ENCODE measurements around the gene PLIN5. TPM values are rescaled to one million over a fixed set of nuclear protein-coding genes. Genes with fewer than 3 reads are reported as not detected.

PLIN5 gene
- total RNA-seq, 2 donors from 2014 or later: 72.9 to 132 TPM

DNA sequence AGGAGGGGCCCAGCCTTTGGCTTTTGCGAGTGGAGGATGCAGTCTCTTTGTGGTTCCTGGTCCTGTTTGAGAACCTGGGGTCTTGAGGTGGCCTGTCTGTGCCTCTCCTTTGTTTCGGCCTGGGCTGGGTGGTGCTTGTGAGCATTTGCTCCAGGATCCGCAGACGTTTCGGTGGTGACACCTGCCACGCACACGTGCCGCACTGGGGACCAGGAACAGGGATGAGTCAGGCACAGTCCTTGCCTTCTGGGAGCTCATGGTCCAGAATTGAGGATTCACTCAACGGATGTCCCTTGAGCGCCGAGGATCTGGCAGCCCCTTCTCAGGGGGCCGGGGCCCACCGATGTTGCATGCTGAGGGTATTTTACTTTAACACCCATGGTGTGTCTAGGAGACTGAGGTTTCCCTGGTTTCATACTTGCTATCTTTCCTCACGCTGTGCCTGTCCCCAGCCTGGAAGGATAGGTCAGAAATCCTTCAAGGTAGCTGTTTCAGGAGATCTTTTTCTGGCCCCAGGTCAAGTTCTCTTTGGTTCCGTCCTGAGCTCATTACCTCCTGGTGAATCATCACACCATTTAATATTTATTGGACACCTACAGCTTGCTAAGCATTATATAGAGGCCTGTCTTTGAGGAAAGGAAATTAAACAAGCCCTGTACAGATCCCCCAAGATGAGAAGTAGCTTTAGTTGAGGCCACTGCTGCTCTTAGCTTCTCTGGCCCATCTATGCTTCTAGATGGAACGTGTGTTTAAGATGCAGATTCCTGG lies 57.8 kb downstream of the PLIN5 start:
- WGBS, 2 donors: 84 to 89% methylated on average over 6 to 16 of the region's 16 CpGs
- no peak for DNase-seq
- Histone ChIP-seq H3K36me3 (replicated peaks in 1 of 2; ENCODE audit: insufficient read depth in 1 of 2, low read depth in 2 of 2) (peaks cover 0 to 2% of the 10 kb centered on the region in 2 donors), H3K27ac (no peak overlapping the region), H3K9me3 (no peaks in the 10 kb centered on the region), H3K27me3 (no peaks in the 10 kb centered on the region), H3K4me3 (no peak overlapping the region), H3K4me1 (peaks cover 22% of the 10 kb centered on the region)
- TF ChIP-seq POLR2A (IDR thresholded peaks at IDR 0.05): no peak
- TF ChIP-seq, protein P1, sequence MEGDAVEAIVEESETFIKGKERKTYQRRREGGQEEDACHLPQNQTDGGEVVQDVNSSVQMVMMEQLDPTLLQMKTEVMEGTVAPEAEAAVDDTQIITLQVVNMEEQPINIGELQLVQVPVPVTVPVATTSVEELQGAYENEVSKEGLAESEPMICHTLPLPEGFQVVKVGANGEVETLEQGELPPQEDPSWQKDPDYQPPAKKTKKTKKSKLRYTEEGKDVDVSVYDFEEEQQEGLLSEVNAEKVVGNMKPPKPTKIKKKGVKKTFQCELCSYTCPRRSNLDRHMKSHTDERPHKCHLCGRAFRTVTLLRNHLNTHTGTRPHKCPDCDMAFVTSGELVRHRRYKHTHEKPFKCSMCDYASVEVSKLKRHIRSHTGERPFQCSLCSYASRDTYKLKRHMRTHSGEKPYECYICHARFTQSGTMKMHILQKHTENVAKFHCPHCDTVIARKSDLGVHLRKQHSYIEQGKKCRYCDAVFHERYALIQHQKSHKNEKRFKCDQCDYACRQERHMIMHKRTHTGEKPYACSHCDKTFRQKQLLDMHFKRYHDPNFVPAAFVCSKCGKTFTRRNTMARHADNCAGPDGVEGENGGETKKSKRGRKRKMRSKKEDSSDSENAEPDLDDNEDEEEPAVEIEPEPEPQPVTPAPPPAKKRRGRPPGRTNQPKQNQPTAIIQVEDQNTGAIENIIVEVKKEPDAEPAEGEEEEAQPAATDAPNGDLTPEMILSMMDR (IDR thresholded peaks at IDR 0.05): no peak
- ATAC-seq: no peak
- intact Hi-C loops (cut with DNase I): no loop called here

DNA sequence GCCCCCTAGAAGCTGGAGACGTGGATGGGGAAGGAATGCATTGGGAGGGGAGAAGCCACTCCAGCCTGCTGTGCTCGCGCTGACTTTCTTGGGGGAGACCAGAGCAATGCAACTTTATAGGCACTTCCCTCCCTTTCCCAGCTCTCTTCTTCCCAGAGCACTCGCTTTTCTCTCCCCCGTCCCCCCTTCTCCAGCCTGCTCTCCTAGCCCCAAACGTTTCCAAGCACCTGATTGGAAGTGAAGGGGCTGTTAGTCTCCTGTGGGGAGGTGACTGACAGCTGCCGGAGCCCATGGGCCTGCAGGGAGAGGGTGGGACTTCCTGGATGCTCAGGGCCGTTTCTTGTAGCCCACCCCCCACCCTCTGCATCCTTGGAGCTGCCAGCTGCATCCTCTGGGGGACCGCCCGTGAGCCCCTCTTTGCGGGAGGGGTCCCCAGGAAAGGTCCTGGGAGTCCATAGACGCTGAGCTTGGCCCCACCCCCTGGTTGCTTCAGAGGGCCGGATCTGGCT lies 60.5 kb downstream of the PLIN5 start:
- no peak overlapping the region for H3K4me3 ChIP-seq
- no peaks in the 10 kb centered on the region for H3K27me3 ChIP-seq
- TF ChIP-seq, protein P1 (IDR thresholded peaks at IDR 0.05): no peak
- no peak for TF ChIP-seq POLR2A (IDR thresholded peaks at IDR 0.05)
- DNase-seq: no peak
- peaks cover 25% of the 10 kb centered on the region for H3K4me1 ChIP-seq
- no peak overlapping the region for H3K27ac ChIP-seq
- no peaks in the 10 kb centered on the region for H3K9me3 ChIP-seq
- H3K36me3 ChIP-seq (replicated peaks in 1 of 2; ENCODE audit: insufficient read depth in 1 of 2, low read depth in 2 of 2): peaks cover 0 to 2% of the 10 kb centered on the region in 2 donors
- WGBS, 2 donors: 49 to 58% methylated on average over 6 to 13 of the region's 13 CpGs
- intact Hi-C loops (cut with DNase I): no loop called here
- ATAC-seq: no peak

DNA sequence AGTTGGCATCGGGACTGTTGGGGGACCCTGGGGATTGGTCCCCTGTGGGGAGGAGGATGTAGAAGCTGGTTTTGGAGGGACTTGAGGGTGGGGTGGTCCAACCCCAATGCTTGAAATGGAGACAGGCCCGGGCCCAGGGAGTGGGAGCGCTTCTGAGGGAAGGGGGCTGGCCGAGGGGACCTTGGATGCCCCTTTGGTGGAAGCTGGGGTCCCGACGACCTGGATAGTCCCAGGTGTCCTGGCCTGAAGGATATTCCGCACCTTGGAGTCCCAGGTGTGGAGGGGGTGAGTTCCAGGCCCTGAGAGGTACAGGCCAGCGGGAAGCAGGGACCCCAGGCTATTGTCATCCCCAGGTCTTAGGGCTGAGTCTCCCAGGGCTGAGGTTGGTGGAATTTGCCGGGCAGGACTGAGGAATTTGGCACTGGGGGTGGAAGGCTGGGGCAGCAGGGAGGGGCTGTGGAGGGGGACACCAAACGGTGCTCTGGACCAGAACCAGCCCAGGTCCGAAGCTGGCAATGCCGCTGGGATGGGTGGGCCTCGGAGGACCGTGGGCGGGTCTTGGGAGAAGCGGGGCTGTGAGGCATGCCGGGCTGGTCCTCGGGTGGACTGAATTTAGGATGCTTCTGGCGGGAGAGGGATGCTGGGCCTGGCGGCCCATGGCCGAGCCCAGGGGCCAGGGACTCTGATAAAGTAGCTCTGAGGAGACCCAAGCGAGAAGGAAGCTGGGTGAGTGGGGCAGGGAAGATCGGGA lies 61.1 kb downstream of the PLIN5 start:
- intact Hi-C loops (cut with DNase I): no loop called here
- Histone ChIP-seq H3K9me3 (no peaks in the 10 kb centered on the region), H3K4me3 (no peak overlapping the region), H3K4me1 (peaks cover 25% of the 10 kb centered on the region), H3K36me3 (replicated peaks in 1 of 2; ENCODE audit: insufficient read depth in 1 of 2, low read depth in 2 of 2) (peaks cover 0 to 2% of the 10 kb centered on the region in 2 donors), H3K27ac (no peak overlapping the region), H3K27me3 (no peaks in the 10 kb centered on the region)
- no peak for DNase-seq
- WGBS, 2 donors: 47 to 68% methylated on average over 13 to 23 of the region's 23 CpGs
- TF ChIP-seq POLR2A (IDR thresholded peaks at IDR 0.05): no peak
- TF ChIP-seq, protein P1 (IDR thresholded peaks at IDR 0.05): no peak
- ATAC-seq: no peak

DNA sequence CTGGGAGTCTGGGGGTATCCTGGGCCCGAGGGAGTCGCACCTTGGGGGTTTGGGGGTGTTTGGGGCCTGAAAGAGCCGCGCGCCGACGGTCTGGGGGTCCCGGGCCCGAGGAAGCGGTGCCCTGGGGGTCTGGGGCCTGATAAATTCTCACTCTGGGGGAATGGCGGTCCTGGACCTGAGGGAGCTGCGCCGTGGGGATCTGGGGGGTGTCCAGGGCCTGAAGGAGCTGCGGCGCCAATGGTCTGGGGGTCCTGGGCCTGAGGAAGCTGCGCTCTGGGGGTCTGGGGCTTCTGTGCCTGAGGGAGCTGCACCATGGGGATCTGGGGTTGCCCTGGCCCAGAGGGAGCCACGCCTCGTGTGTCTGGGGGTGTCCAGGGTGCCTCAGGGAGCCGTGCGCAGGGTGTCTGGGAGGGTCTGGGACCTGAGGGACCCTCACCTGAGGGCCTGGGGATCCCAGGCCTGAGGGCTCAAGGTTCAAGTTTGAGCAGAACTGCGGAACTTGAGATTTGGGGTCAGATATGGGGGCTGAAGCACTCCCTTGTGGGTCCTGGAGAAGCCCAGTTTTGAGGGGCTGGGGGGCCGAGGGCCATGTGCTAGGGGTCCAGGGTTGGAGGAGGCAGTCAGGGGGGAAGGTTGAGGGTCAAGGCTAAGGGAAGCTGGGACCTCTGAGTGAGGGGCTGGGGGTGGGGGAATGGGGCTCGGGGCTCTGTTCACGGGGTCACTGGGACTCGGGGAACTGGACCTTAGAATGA lies 61.8 kb downstream of the PLIN5 start:
- H3K27ac ChIP-seq: peak overlapping the region in 2 of 4 donors; percentile 6 to 62
- no peak for ATAC-seq
- H3K27me3 ChIP-seq: no peaks in the 10 kb centered on the region
- peak overlapping the region; percentile 68 to 99 for H3K4me3 ChIP-seq
- 27 to 62% methylated on average over 6 to 25 of the region's 25 CpGs for WGBS, 2 donors
- DNase-seq: no peak
- H3K4me1 ChIP-seq: peaks cover 25% of the 10 kb centered on the region
- TF ChIP-seq POLR2A (IDR thresholded peaks at IDR 0.05): no peak
- TF ChIP-seq, protein P1 (IDR thresholded peaks at IDR 0.05): no peak
- intact Hi-C loops (cut with DNase I): no loop called here
- peaks cover 0 to 2% of the 10 kb centered on the region in 2 donors for H3K36me3 ChIP-seq (replicated peaks in 1 of 2; ENCODE audit: insufficient read depth in 1 of 2, low read depth in 2 of 2)
- no peaks in the 10 kb centered on the region for H3K9me3 ChIP-seq

Other genes with a start within 250 kb of the PLIN5 start
- not detected for gene TMIGD2, start 232.8 kb downstream of the PLIN5 start, total RNA-seq
- gene FSD1, start 230.6 kb downstream of the PLIN5 start, total RNA-seq: not detected
- 10 to 100 TPM; 17.9 to 31.0 TPM for gene STAP2, start 196.4 kb downstream of the PLIN5 start, total RNA-seq
- 1 to 10 TPM in 1 of 2 donors, under 1 TPM in 1; 0.99 to 7.5 TPM for gene MPND, start 191.7 kb downstream of the PLIN5 start, total RNA-seq
- gene SH3GL1, start 134.7 kb downstream of the PLIN5 start, total RNA-seq: 10 to 100 TPM; 20.4 to 22.6 TPM
- gene CHAF1A, start 132.6 kb downstream of the PLIN5 start, total RNA-seq: 1 to 10 TPM; 3.4 to 6.3 TPM
- 100 to 1,000 TPM in 1 of 2 donors, 10 to 100 TPM in 1; 64.6 to 107 TPM for gene UBXN6, start 77.4 kb downstream of the PLIN5 start, total RNA-seq
- 10 to 100 TPM; 24.9 to 33.6 TPM for gene HDGFL2, start 62.9 kb downstream of the PLIN5 start, total RNA-seq
- gene PLIN4, start 16.7 kb downstream of the PLIN5 start, total RNA-seq: 100 to 1,000 TPM in 1 of 2 donors, 10 to 100 TPM in 1; 18.9 to 125 TPM
- 10 to 100 TPM in 1 of 2 donors, 1 to 10 TPM in 1; 8.8 to 21.1 TPM for gene LRG1, start 4.8 kb upstream of the PLIN5 start, total RNA-seq
- 10 to 100 TPM in 1 of 2 donors, 1 to 10 TPM in 1; 6.0 to 11.5 TPM for gene SEMA6B, start 24.5 kb upstream of the PLIN5 start, total RNA-seq
- gene TNFAIP8L1, start 104.3 kb upstream of the PLIN5 start, total RNA-seq: 1 to 10 TPM; 3.4 to 5.3 TPM
- 10 to 100 TPM; 42.5 to 50.1 TPM for gene MYDGF, start 135.1 kb upstream of the PLIN5 start, total RNA-seq
- 100 to 1,000 TPM in 1 of 2 donors, 10 to 100 TPM in 1; 44.6 to 130 TPM for gene DPP9, start 188.6 kb upstream of the PLIN5 start, total RNA-seq